HCT116 (cell line): ENCODE measurements around the gene SLC7A5.
"Not testable (repeated sequence)": the region's sequence is repeated elsewhere in the genome, so short reads cannot be mapped to it uniquely, and the experiment has no call there.

Experiments
- EZH2 ChIP-seq: fragments of 200-600 bp; sonication (generic); IDR thresholded peaks from 2 replicates; pipeline ENCODE4 v1.6.1; 2017; ENCODE audit warnings: antibody characterized with exemption, mixed run types
- POLR2A ChIP-seq: IDR thresholded peaks from 2 replicates; pipeline ENCODE4 v1.7.0; 2011; ENCODE audit warnings: borderline replicate concordance; ENCODE audit not compliant: insufficient read depth, insufficient read length; ENCODE audit errors: extremely low read depth
- POLR2AphosphoS5 ChIP-seq: IDR thresholded peaks from 2 replicates; pipeline ENCODE4 v1.6.1; 2011; ENCODE audit warnings: mild to moderate bottlenecking, low read depth, low read length, moderate library complexity
- ZFX ChIP-seq: fragments of 450-650 bp; IDR thresholded peaks from 2 replicates; pipeline ENCODE4 v1.6.1; 2017
- TF ChIP-seq, protein P1 (sequence below), 3 experiments: fragments of 200-600 bp in 1 of 3; sonication (generic) in 1 of 3; IDR thresholded peaks in 2 of 3; conservative IDR thresholded peaks in 1 of 3; 2 replicates each; pipeline ENCODE4 v1.5.1; 2012 to 2017; ENCODE audit warnings: low read depth in 2 of 3, low read length in 2 of 3, antibody characterized with exemption in 1 of 3, borderline replicate concordance in 1 of 3, control low read depth in 1 of 3, mild to moderate bottlenecking in 1 of 3, mixed read lengths in 1 of 3, mixed run types in 1 of 3, moderate library complexity in 1 of 3; ENCODE audit not compliant: insufficient read depth in 1 of 3
- TF ChIP-seq, protein P2 (sequence below): IDR thresholded peaks from 2 replicates; pipeline ENCODE4 v1.6.1; 2012; ENCODE audit warnings: low read depth
- TF ChIP-seq, protein P3 (sequence below): IDR thresholded peaks from 2 replicates; pipeline ENCODE4 v1.6.1; 2012

DNA sequence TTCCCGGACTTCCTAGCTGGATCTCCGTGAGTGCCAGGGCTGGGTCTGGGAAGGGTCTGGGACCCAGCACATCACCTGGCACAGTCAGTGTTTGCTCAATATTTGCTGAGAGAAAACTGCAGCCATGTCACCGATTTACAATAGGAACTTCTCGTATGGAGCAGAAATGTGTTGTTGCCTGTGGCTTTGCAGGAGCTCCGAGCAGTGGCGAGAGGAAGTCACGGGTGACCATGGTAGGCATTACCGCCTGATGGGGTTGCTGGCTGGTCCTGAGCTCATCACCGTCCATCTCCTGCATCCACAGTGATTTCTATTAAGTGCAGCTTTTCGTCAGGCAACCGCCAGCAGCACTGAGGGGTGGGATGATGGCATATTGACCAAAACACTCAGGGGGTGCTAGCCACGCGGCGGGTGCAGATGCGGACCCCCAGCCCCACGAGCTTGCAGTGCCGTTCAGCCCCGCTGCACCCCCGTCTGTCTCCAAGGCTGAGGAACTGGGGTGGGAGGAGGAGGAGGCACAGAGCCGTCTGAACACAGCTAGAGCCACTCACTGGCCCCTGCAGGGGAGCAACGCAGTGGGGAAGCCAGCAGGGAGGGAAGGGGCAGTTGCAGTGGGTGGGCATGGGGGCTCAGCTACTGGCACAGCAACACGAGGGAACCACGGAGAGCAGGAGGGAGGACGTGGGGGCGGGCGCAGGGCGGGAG, 44.9 kb upstream of the SLC7A5 start:
- TF ChIP-seq POLR2A, POLR2AphosphoS5, EZH2, ZFX: not testable (repeated sequence)
- TF ChIP-seq, protein P1, sequence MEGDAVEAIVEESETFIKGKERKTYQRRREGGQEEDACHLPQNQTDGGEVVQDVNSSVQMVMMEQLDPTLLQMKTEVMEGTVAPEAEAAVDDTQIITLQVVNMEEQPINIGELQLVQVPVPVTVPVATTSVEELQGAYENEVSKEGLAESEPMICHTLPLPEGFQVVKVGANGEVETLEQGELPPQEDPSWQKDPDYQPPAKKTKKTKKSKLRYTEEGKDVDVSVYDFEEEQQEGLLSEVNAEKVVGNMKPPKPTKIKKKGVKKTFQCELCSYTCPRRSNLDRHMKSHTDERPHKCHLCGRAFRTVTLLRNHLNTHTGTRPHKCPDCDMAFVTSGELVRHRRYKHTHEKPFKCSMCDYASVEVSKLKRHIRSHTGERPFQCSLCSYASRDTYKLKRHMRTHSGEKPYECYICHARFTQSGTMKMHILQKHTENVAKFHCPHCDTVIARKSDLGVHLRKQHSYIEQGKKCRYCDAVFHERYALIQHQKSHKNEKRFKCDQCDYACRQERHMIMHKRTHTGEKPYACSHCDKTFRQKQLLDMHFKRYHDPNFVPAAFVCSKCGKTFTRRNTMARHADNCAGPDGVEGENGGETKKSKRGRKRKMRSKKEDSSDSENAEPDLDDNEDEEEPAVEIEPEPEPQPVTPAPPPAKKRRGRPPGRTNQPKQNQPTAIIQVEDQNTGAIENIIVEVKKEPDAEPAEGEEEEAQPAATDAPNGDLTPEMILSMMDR (IDR thresholded peaks at IDR 0.05 in 2 of 3, conservative IDR thresholded peaks at IDR 0.05 in 1 of 3; ENCODE audit: borderline replicate concordance in 1 of 3, insufficient read depth in 1 of 3, low read depth in 2 of 3, low read length in 2 of 3): not testable (repeated sequence)
- TF ChIP-seq, protein P2, sequence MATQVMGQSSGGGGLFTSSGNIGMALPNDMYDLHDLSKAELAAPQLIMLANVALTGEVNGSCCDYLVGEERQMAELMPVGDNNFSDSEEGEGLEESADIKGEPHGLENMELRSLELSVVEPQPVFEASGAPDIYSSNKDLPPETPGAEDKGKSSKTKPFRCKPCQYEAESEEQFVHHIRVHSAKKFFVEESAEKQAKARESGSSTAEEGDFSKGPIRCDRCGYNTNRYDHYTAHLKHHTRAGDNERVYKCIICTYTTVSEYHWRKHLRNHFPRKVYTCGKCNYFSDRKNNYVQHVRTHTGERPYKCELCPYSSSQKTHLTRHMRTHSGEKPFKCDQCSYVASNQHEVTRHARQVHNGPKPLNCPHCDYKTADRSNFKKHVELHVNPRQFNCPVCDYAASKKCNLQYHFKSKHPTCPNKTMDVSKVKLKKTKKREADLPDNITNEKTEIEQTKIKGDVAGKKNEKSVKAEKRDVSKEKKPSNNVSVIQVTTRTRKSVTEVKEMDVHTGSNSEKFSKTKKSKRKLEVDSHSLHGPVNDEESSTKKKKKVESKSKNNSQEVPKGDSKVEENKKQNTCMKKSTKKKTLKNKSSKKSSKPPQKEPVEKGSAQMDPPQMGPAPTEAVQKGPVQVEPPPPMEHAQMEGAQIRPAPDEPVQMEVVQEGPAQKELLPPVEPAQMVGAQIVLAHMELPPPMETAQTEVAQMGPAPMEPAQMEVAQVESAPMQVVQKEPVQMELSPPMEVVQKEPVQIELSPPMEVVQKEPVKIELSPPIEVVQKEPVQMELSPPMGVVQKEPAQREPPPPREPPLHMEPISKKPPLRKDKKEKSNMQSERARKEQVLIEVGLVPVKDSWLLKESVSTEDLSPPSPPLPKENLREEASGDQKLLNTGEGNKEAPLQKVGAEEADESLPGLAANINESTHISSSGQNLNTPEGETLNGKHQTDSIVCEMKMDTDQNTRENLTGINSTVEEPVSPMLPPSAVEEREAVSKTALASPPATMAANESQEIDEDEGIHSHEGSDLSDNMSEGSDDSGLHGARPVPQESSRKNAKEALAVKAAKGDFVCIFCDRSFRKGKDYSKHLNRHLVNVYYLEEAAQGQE: not testable (repeated sequence)
- TF ChIP-seq, protein P3, sequence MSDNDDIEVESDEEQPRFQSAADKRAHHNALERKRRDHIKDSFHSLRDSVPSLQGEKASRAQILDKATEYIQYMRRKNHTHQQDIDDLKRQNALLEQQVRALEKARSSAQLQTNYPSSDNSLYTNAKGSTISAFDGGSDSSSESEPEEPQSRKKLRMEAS: not testable (repeated sequence)
